Esophagus muscularis mucosa (tissue), 4 donors: ENCODE data around the gene CCL2. TPM values are rescaled to one million over a fixed set of nuclear protein-coding genes. Genes with fewer than 3 reads are reported as not detected.

ENCODE experiments used
- DNase-seq: peaks from one replicate; pipeline ENCODE4 v3.0.0-alpha.2; 2017; ENCODE audit errors: extremely low spot score
- H3K27ac ChIP-seq, 4 donors: fragments of 200-600 bp; sonication (generic); replicated peaks in 1 of 4; 1 replicate in 3 of 4; 2 replicates in 1 of 4; pipeline ENCODE4 v1.5.1; 2016 to 2019; ENCODE audit warnings: mild to moderate bottlenecking in 1 of 4
- H3K27me3 ChIP-seq, 4 donors: fragments of 200-600 bp; sonication (generic); one replicate each; pipeline versions ENCODE4 v1.5.1 to v1.6.0; 2016 to 2019
- H3K36me3 ChIP-seq, 4 donors: fragments of 200-600 bp; sonication (generic); one replicate each; pipeline ENCODE4 v1.5.1; 2016 to 2019
- H3K4me1 ChIP-seq, 4 donors: fragments of 200-600 bp; sonication (generic); one replicate each; pipeline ENCODE4 v1.5.1; 2016 to 2019
- H3K4me3 ChIP-seq, 4 donors: fragments of 200-600 bp; sonication (generic); 1 replicate in 2 of 4; 2 replicates in 2 of 4; pipeline ENCODE4 v1.5.1; 2016 to 2019; ENCODE audit warnings: mild to moderate bottlenecking in 4 of 4, moderate library complexity in 1 of 4
- H3K9me3 ChIP-seq, 4 donors: fragments of 200-600 bp; sonication (generic); 1 replicate in 3 of 4; 2 replicates in 1 of 4; pipeline ENCODE4 v1.5.1; 2016 to 2019
- CTCF ChIP-seq, 3 experiments: fragments of 200-600 bp in 2 of 3; fragments of 450-650 bp in 1 of 3; sonication (generic) in 2 of 3; IDR thresholded peaks; one replicate each; pipeline ENCODE4 v1.5.1; 2017 to 2019; ENCODE audit warnings: antibody characterized with exemption in 3 of 3, mild to moderate bottlenecking in 2 of 3, moderate library complexity in 1 of 3
- EP300 ChIP-seq: sonication (generic); formaldehyde crosslinking; IDR thresholded peaks from one replicate; pipeline ENCODE4 v1.6.1; 2017; ENCODE audit warnings: antibody characterized with exemption
- POLR2A ChIP-seq: fragments of 450-650 bp; IDR thresholded peaks from one replicate; pipeline ENCODE4 v1.6.1; 2017; ENCODE audit warnings: antibody characterized with exemption, moderate library complexity, mild to moderate bottlenecking, low read depth
- POLR2AphosphoS5 ChIP-seq, 2 donors: sonication (generic); formaldehyde crosslinking; IDR thresholded peaks; one replicate each; pipeline ENCODE4 v1.6.1; 2017; ENCODE audit warnings: antibody characterized with exemption in 2 of 2
- WGBS: methylation state at CpG from one replicate; pipeline ENCODE4 v1.1.5; 2018; 5-methylcytosine and 5-hydroxymethylcytosine counted together
- intact Hi-C: fragments of 100-400 bp; cut with DNase I; formaldehyde crosslinking; loops from one replicate; pipeline ENCODE4 v1.15.1; 2023
- total RNA-seq, 4 donors: library from RNA; depleted of rRNA; stranded (reverse); fragments of >200 nt; gene quantifications; one replicate each; pipeline versions ENCODE4 v1.1.0 to v1.2.1, GENCODE V29; 2016

The CCL2 gene
- total RNA-seq, 4 donors from 2014 or later: 7.1 to 514 (median 20.8) TPM

GRCh38 chr17:34236281-34236892 is 18.7 kb upstream of the CCL2 start:
- no peak overlapping the region for H3K4me3 ChIP-seq
- H3K27me3 ChIP-seq: no peaks in the 10 kb centered on the region
- 69% methylated on average over 6 of the region's 6 CpGs for WGBS
- H3K4me1 ChIP-seq: peaks cover 63 to 72% (median 69%) of the 10 kb centered on the region in 4 donors
- no peak for TF ChIP-seq CTCF (IDR thresholded peaks at IDR 0.05)
- TF ChIP-seq POLR2AphosphoS5 (IDR thresholded peaks at IDR 0.05): no peak
- no peak for TF ChIP-seq POLR2A
- no peak for TF ChIP-seq EP300
- H3K9me3 ChIP-seq: no peaks in the 10 kb centered on the region
- no peak for DNase-seq
- peak overlapping the region in 3 of 4 donors; percentile 57 to 76 (median 65) for H3K27ac ChIP-seq
- no peaks in the 10 kb centered on the region for H3K36me3 ChIP-seq
- intact Hi-C loops: no loop called here

- Histone ChIP-seq H3K27ac (peak overlapping the region in 1 of 4 donors; percentile 50), H3K4me1 (peaks cover 74 to 81% (median 79%) of the 10 kb centered on the region in 4 donors), H3K4me3 (no peak overlapping the region)
These were observed 17.6 kb upstream of the CCL2 start for GRCh38 chr17:34237458-34237857.

GRCh38 chr17:34241062-34241461 is 14.0 kb upstream of the CCL2 start:
- DNase-seq: no peak
- 19% methylated on average over 4 of the region's 4 CpGs for WGBS
- Histone ChIP-seq H3K9me3 (no peaks in the 10 kb centered on the region), H3K4me1 (peaks cover 54 to 71% (median 68%) of the 10 kb centered on the region in 4 donors), H3K27ac (peak overlapping the region in 3 of 4 donors; percentile 2 to 50 (median 29)), H3K27me3 (no peaks in the 10 kb centered on the region), H3K36me3 (no peaks in the 10 kb centered on the region), H3K4me3 (no peak overlapping the region)
- intact Hi-C loops: no loop called here
- TF ChIP-seq POLR2AphosphoS5 (IDR thresholded peaks at IDR 0.05): peak in 1 of 2 donors; percentile 48
- no peak for TF ChIP-seq EP300

More at GRCh38 chr17:34237458-34237857, 17.6 kb upstream of the CCL2 start:
- WGBS: 92% methylated on average over 3 of the region's 3 CpGs
- TF ChIP-seq CTCF (IDR thresholded peaks at IDR 0.05): no peak
- TF ChIP-seq POLR2A: no peak
- TF ChIP-seq POLR2AphosphoS5 (IDR thresholded peaks at IDR 0.05): no peak
- TF ChIP-seq EP300: no peak
- intact Hi-C loops: no loop called here
- no peaks in the 10 kb centered on the region for H3K9me3 ChIP-seq
- DNase-seq: no peak
- no peaks in the 10 kb centered on the region for H3K27me3 ChIP-seq
- no peaks in the 10 kb centered on the region for H3K36me3 ChIP-seq

- Histone ChIP-seq H3K4me3 (no peak overlapping the region), H3K4me1 (peaks cover 47 to 72% (median 58%) of the 10 kb centered on the region in 4 donors), H3K36me3 (no peaks in the 10 kb centered on the region), H3K9me3 (no peaks in the 10 kb centered on the region), H3K27me3 (no peaks in the 10 kb centered on the region), H3K27ac (peak overlapping the region in 3 of 4 donors; percentile 27 to 53 (median 50))
- TF ChIP-seq CTCF (IDR thresholded peaks at IDR 0.05) (no peak), POLR2A (no peak), POLR2AphosphoS5 (IDR thresholded peaks at IDR 0.05) (no peak), EP300 (no peak)
- intact Hi-C loops: no loop called here
- no peak for DNase-seq
- 67% methylated on average over 8 of the region's 8 CpGs for WGBS
These were observed 12.3 kb upstream of the CCL2 start for GRCh38 chr17:34242587-34243363.
